ENCODE results near the gene CENPF.

GRCh38 chr1:214604523-214604922 lies 1.5 kb downstream of the CENPF start:
- TF ChIP-seq CTCF (conservative IDR thresholded peaks at IDR 0.05), result no peak
- TF ChIP-seq EZH2 (IDR thresholded peaks at IDR 0.05; ENCODE audit: low read depth), result no peak

Measured in PC-9 (cell line).